Neural cell (in vitro differentiated cells): ENCODE measurements around the gene SLC10A2.

Experiments
- EP300 ChIP-seq: fragments of 450-650 bp; conservative IDR thresholded peaks from 2 replicates; pipeline ENCODE4 v1.6.1; 2014; ENCODE audit warnings: antibody characterized with exemption, mild to moderate bottlenecking, moderate library complexity; ENCODE audit not compliant: poor library complexity, severe bottlenecking
- RAD21 ChIP-seq: fragments of 450-650 bp; conservative IDR thresholded peaks from 2 replicates; pipeline ENCODE4 v1.6.1; 2014; ENCODE audit warnings: antibody characterized with exemption, mild to moderate bottlenecking, moderate library complexity
- TAF1 ChIP-seq: IDR thresholded peaks from 2 replicates; pipeline ENCODE4 v1.6.1; 2012; ENCODE audit warnings: low read depth
- TF ChIP-seq, protein P1 (sequence below): fragments of 450-650 bp; IDR thresholded peaks from 2 replicates; pipeline ENCODE4 v1.5.1; 2014; ENCODE audit warnings: antibody characterized with exemption, mild to moderate bottlenecking, moderate library complexity; ENCODE audit not compliant: poor library complexity, severe bottlenecking
- TF ChIP-seq, protein P2 (sequence below): IDR thresholded peaks from 2 replicates; pipeline ENCODE4 v1.6.1; 2012; ENCODE audit warnings: borderline replicate concordance

DNA sequence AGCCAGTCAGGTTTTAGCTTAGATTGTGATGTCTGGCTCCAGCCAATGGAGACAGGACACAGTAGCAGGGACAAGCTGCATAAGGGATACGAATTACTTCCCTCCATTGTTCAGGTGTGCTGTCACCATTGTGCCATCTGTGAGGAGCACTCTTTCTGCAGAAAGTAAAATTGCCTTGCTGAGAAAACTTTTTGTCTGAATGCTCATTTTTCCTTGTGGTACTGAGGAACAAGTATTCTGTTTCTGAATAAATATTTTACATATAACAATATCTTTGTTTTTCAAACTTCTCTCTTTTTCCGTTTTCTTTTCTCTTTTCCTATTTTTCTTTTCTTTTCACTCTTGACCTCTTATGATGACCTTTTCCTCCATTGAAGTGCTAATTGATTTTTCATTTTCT lies 10.2 kb downstream of the SLC10A2 start:
- TF ChIP-seq, protein P1, sequence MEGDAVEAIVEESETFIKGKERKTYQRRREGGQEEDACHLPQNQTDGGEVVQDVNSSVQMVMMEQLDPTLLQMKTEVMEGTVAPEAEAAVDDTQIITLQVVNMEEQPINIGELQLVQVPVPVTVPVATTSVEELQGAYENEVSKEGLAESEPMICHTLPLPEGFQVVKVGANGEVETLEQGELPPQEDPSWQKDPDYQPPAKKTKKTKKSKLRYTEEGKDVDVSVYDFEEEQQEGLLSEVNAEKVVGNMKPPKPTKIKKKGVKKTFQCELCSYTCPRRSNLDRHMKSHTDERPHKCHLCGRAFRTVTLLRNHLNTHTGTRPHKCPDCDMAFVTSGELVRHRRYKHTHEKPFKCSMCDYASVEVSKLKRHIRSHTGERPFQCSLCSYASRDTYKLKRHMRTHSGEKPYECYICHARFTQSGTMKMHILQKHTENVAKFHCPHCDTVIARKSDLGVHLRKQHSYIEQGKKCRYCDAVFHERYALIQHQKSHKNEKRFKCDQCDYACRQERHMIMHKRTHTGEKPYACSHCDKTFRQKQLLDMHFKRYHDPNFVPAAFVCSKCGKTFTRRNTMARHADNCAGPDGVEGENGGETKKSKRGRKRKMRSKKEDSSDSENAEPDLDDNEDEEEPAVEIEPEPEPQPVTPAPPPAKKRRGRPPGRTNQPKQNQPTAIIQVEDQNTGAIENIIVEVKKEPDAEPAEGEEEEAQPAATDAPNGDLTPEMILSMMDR: no peak
- TF ChIP-seq RAD21 (no peak), TAF1 (no peak), EP300 (no peak)
- TF ChIP-seq, protein P2, sequence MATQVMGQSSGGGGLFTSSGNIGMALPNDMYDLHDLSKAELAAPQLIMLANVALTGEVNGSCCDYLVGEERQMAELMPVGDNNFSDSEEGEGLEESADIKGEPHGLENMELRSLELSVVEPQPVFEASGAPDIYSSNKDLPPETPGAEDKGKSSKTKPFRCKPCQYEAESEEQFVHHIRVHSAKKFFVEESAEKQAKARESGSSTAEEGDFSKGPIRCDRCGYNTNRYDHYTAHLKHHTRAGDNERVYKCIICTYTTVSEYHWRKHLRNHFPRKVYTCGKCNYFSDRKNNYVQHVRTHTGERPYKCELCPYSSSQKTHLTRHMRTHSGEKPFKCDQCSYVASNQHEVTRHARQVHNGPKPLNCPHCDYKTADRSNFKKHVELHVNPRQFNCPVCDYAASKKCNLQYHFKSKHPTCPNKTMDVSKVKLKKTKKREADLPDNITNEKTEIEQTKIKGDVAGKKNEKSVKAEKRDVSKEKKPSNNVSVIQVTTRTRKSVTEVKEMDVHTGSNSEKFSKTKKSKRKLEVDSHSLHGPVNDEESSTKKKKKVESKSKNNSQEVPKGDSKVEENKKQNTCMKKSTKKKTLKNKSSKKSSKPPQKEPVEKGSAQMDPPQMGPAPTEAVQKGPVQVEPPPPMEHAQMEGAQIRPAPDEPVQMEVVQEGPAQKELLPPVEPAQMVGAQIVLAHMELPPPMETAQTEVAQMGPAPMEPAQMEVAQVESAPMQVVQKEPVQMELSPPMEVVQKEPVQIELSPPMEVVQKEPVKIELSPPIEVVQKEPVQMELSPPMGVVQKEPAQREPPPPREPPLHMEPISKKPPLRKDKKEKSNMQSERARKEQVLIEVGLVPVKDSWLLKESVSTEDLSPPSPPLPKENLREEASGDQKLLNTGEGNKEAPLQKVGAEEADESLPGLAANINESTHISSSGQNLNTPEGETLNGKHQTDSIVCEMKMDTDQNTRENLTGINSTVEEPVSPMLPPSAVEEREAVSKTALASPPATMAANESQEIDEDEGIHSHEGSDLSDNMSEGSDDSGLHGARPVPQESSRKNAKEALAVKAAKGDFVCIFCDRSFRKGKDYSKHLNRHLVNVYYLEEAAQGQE: no peak
